ENCODE measurements around the gene CIAPIN1.

Gene CIAPIN1

DNA sequence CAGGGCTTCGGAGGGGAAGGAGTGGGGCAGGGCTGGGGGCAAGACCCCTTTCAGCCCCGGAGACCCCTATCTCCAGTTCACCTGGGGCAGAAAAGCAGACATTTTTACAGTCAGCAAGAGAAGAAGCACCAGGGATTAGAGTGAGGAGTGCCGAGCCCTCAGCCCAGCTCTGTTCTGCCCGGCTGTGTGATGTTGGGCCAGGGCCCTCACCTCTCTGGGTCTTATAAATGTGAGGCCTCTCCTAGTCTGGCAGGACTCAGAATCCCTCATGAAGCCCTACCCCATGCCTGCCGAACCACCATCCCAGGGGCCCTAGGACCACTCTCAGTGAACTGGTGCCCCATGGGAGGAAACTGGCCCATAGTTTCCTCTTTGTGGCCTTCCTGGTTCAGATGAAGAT is 62.1 kb downstream of the CIAPIN1 start:
- no peak overlapping the region for H3K4me3 ChIP-seq (ENCODE audit: low read depth in 1 of 2, low read length in 2 of 2)
- H3K36me3 ChIP-seq (ENCODE audit: control insufficient read depth in 1 of 2, insufficient read depth in 2 of 2, low read length in 2 of 2), result no peaks in the 10 kb centered on the region
- no peaks in the 10 kb centered on the region for H3K27me3 ChIP-seq (ENCODE audit: low read depth, low read length)
- peaks cover 7 to 16% of the 10 kb centered on the region in 2 donors for H3K4me1 ChIP-seq (ENCODE audit: control insufficient read depth in 1 of 2, insufficient read depth in 2 of 2, low read length in 2 of 2)
- no peak overlapping the region for H3K27ac ChIP-seq (ENCODE audit: low read length)
- no peaks in the 10 kb centered on the region for H3K9me3 ChIP-seq (ENCODE audit: control insufficient read depth in 1 of 2, low read length in 2 of 2)

DNA sequence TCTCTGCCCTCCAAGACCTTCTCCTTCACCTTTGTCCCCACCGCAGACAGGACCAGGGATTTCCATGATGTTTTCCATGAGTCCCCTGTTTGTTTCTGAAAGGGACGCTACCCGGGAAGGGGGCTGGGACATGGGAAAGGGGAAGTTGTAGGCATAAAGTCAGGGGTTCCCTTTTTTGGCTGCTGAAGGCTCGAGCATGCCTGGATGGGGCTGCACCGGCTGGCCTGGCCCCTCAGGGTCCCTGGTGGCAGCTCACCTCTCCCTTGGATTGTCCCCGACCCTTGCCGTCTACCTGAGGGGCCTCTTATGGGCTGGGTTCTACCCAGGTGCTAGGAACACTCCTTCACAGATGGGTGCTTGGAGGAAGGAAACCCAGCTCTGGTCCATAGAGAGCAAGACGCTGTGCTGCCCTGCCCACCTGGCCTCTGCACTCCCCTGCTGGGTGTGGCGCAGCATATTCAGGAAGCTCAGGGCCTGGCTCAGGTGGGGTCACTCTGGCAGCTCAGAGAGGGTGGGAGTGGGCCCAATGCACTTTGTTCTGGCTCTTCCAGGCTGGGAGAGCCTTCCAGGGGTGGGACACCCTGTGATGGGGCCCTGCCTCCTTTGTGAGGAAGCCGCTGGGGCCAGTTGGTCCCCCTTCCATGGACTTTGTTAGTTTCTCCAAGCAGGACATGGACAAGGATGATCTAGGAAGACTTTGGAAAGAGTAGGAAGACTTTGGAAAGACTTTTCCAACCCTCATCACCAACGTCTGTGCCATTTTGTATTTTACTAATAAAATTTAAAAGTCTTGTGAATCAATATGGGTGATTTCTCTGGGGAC is 62.7 kb downstream of the CIAPIN1 start:
- no peaks in the 10 kb centered on the region for H3K9me3 ChIP-seq (ENCODE audit: control insufficient read depth in 1 of 2, low read length in 2 of 2)
- H3K36me3 ChIP-seq (ENCODE audit: control insufficient read depth in 1 of 2, insufficient read depth in 2 of 2, low read length in 2 of 2), result peaks cover 0 to 3% of the 10 kb centered on the region in 2 donors
- no peak overlapping the region for H3K4me3 ChIP-seq (ENCODE audit: low read depth in 1 of 2, low read length in 2 of 2)
- H3K27ac ChIP-seq (ENCODE audit: low read length), result no peak overlapping the region
- H3K4me1 ChIP-seq (ENCODE audit: control insufficient read depth in 1 of 2, insufficient read depth in 2 of 2, low read length in 2 of 2), result peaks cover 7 to 21% of the 10 kb centered on the region in 2 donors
- H3K27me3 ChIP-seq (ENCODE audit: low read depth, low read length), result no peaks in the 10 kb centered on the region

DNA sequence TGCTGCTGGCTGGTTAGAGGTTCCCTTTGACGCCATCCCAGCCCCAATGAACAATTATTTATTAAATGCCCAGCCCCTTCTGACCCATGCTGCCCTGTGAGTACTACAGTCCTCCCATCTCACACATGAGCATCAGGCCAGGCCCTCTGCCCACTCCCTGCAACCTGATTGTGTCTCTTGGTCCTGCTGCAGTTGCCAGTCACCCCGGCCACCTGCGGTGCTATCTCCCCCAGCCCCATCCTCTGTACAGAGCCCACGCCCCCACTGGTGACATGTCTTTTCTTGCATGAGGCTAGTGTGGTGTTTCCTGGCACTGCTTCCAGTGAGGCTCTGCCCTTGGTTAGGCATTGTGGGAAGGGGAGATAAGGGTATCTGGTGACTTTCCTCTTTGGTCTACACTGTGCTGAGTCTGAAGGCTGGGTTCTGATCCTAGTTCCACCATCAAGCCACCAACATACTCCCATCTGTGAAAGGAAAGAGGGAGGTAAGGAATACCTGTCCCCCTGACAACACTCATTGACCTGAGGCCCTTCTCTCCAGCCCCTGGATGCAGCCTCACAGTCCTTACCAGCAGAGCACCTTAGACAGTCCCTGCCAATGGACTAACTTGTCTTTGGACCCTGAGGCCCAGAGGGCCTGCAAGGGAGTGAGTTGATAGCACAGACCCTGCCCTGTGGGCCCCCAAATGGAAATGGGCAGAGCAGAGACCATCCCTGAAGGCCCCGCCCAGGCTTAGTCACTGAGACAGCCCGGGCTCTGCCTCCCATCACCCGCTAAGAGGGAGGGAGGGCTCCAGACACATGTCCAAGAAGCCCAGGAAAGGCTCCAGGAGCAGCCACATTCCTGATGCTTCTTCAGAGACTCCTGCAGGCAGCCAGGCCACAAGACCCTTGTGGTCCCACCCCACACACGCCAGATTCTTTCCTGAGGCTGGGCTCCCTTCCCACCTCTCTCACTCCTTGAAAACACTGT is 63.6 kb downstream of the CIAPIN1 start:
- Histone ChIP-seq H3K27me3 (ENCODE audit: low read depth, low read length) (no peaks in the 10 kb centered on the region), H3K4me3 (ENCODE audit: low read depth in 1 of 2, low read length in 2 of 2) (no peak overlapping the region), H3K36me3 (ENCODE audit: control insufficient read depth in 1 of 2, insufficient read depth in 2 of 2, low read length in 2 of 2) (peaks cover 0 to 3% of the 10 kb centered on the region in 2 donors), H3K4me1 (ENCODE audit: control insufficient read depth in 1 of 2, insufficient read depth in 2 of 2, low read length in 2 of 2) (peaks cover 7 to 25% of the 10 kb centered on the region in 2 donors), H3K9me3 (ENCODE audit: control insufficient read depth in 1 of 2, low read length in 2 of 2) (no peaks in the 10 kb centered on the region), H3K27ac (ENCODE audit: low read length) (no peak overlapping the region)

DNA sequence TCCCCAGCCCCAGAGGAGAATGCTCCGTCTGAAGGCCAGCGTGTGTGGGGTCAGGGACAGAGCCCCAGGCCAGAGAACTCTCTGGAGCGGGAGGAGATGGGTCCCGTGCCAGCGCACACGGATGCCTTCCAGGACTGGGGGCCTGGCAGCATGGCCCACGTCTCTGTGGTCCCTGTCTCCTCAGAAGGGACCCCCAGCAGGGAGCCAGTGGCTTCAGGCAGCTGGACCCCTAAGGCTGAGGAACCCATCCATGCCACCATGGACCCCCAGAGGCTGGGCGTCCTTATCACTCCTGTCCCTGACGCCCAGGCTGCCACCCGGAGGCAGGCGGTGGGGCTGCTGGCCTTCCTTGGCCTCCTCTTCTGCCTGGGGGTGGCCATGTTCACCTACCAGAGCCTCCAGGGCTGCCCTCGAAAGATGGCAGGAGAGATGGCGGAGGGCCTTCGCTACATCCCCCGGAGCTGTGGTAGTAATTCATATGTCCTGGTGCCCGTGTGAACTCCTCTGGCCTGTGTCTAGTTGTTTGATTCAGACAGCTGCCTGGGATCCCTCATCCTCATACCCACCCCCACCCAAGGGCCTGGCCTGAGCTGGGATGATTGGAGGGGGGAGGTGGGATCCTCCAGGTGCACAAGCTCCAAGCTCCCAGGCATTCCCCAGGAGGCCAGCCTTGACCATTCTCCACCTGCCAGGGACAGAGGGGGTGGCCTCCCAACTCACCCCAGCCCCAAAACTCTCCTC is 64.5 kb downstream of the CIAPIN1 start:
- H3K27me3 ChIP-seq (ENCODE audit: low read depth, low read length), result no peaks in the 10 kb centered on the region
- no peaks in the 10 kb centered on the region for H3K9me3 ChIP-seq (ENCODE audit: control insufficient read depth in 1 of 2, low read length in 2 of 2)
- no peak overlapping the region for H3K27ac ChIP-seq (ENCODE audit: low read length)
- H3K36me3 ChIP-seq (ENCODE audit: control insufficient read depth in 1 of 2, insufficient read depth in 2 of 2, low read length in 2 of 2), result peaks cover 0 to 3% of the 10 kb centered on the region in 2 donors
- no peak overlapping the region for H3K4me3 ChIP-seq (ENCODE audit: low read depth in 1 of 2, low read length in 2 of 2)
- H3K4me1 ChIP-seq (ENCODE audit: control insufficient read depth in 1 of 2, insufficient read depth in 2 of 2, low read length in 2 of 2), result peaks cover 7 to 31% of the 10 kb centered on the region in 2 donors

DNA sequence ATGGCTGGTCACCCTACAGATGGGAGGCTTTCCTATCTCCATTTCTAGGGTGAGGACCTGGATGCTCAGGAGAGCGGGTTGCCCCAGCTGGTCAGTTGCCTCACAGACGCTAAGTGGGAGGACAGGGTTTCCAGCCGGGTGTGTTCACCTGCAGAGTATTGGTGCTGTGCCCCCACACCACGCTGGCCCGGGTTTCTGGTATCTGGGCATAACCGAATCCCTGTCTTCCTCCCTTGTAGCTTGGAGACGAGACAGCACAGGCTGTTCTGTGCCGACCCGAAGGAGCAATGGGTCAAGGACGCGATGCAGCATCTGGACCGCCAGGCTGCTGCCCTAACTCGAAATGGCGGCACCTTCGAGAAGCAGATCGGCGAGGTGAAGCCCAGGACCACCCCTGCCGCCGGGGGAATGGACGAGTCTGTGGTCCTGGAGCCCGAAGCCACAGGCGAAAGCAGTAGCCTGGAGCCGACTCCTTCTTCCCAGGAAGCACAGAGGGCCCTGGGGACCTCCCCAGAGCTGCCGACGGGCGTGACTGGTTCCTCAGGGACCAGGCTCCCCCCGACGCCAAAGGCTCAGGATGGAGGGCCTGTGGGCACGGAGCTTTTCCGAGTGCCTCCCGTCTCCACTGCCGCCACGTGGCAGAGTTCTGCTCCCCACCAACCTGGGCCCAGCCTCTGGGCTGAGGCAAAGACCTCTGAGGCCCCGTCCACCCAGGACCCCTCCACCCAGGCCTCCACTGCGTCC is 65.2 kb downstream of the CIAPIN1 start:
- no peak overlapping the region for H3K27ac ChIP-seq (ENCODE audit: low read length)
- no peaks in the 10 kb centered on the region for H3K27me3 ChIP-seq (ENCODE audit: low read depth, low read length)
- peaks cover 0 to 3% of the 10 kb centered on the region in 2 donors for H3K36me3 ChIP-seq (ENCODE audit: control insufficient read depth in 1 of 2, insufficient read depth in 2 of 2, low read length in 2 of 2)
- no peaks in the 10 kb centered on the region for H3K9me3 ChIP-seq (ENCODE audit: control insufficient read depth in 1 of 2, low read length in 2 of 2)
- peaks cover 7 to 37% of the 10 kb centered on the region in 2 donors for H3K4me1 ChIP-seq (ENCODE audit: control insufficient read depth in 1 of 2, insufficient read depth in 2 of 2, low read length in 2 of 2)
- H3K4me3 ChIP-seq (ENCODE audit: low read depth in 1 of 2, low read length in 2 of 2), result no peak overlapping the region

DNA sequence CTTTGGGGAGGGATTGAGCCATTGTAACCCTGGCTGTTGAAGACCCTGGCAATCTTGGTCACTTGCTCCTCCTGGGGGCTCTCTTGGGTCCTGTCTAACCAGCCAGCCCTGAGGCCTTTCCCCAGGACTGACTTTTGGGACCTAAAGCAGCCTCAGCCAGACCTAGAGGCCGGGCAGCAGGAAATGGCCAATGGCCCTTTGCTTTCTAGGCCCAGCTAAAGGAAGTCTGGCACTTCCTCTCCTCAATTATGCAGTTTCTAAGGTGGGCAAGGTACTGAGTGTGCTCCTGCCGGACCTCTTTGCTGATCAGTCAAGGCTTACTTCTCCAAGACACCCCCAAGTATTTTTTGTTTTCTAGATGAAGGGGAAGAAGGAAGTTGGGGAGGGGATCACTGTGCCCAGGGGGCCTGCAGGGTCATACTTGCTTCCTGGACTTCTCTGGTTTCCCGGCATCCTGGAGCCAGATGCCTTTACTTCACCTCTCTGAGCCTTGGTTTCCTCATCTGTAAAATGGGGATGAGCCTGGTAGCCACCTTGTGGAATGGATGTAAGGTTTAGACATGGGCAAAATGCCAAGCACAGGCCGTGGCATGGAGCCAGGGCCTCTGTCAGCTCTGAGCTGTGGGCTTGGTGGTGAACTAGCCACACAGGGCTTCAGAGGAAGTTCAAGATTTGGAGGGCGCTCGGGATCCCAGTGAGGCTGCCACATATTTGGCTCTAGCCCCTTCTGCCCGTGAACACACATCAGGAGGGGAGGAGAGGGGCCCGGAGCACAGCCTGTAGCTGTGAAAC is 66.3 kb downstream of the CIAPIN1 start:
- H3K27ac ChIP-seq (ENCODE audit: low read length), result no peak overlapping the region
- H3K9me3 ChIP-seq (ENCODE audit: control insufficient read depth in 1 of 2, low read length in 2 of 2), result no peaks in the 10 kb centered on the region
- peaks cover 7 to 38% of the 10 kb centered on the region in 2 donors for H3K4me1 ChIP-seq (ENCODE audit: control insufficient read depth in 1 of 2, insufficient read depth in 2 of 2, low read length in 2 of 2)
- H3K36me3 ChIP-seq (ENCODE audit: control insufficient read depth in 1 of 2, insufficient read depth in 2 of 2, low read length in 2 of 2), result peaks cover 0 to 3% of the 10 kb centered on the region in 2 donors
- H3K4me3 ChIP-seq (ENCODE audit: low read depth in 1 of 2, low read length in 2 of 2), result no peak overlapping the region
- H3K27me3 ChIP-seq (ENCODE audit: low read depth, low read length), result no peaks in the 10 kb centered on the region

DNA sequence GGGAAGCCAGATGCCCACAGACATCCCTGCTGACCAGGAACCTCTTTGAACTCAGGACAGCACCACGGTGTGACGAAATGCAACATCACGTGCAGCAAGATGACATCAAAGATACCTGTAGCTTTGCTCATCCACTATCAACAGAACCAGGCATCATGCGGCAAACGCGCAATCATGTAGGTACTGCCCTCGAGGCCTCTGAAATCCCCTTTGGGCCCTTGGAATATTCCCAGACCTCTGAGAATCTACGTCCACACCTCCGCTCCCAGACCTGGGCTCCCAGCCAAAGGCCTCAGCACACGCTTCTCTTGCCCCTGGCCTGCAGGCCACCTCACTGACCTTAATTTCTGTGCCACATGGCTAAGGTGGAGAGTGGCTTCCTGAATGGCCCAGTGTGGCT is 67.6 kb downstream of the CIAPIN1 start:
- Histone ChIP-seq H3K27ac (ENCODE audit: low read length) (no peak overlapping the region), H3K27me3 (ENCODE audit: low read depth, low read length) (no peaks in the 10 kb centered on the region), H3K4me3 (ENCODE audit: low read depth in 1 of 2, low read length in 2 of 2) (no peak overlapping the region), H3K4me1 (ENCODE audit: control insufficient read depth in 1 of 2, insufficient read depth in 2 of 2, low read length in 2 of 2) (peaks cover 7 to 37% of the 10 kb centered on the region in 2 donors), H3K9me3 (ENCODE audit: control insufficient read depth in 1 of 2, low read length in 2 of 2) (no peaks in the 10 kb centered on the region), H3K36me3 (ENCODE audit: control insufficient read depth in 1 of 2, insufficient read depth in 2 of 2, low read length in 2 of 2) (peaks cover 0 to 3% of the 10 kb centered on the region in 2 donors)
